K562 (cell line): ENCODE results near the gene PARP14. TPM values are rescaled to one million over a fixed set of nuclear protein-coding genes. Genes with fewer than 3 reads are reported as not detected.

Source experiments
- ATAC-seq: fragments of 200-7000 bp; cut with Tn5 transposase; 3 replicates; pipeline ENCODE4 v1.9.1; 2020; ENCODE audit warnings: moderate library complexity
- BruUV-seq: library from RNA; stranded (reverse); fragments of 400-500 nt; replicated peaks from 2 replicates; lab custom pipeline; 2021; lab: Mats Ljungman, UMichigan
- CTCF ChIA-PET: fragments of 300-600 bp; formaldehyde crosslinking; extraction: SDS; loops from one replicate; lab custom pipeline; 2021; ENCODE audit warnings: low intra/inter-chr PET ratio; lab: Yijun Ruan, JAX
- POLR2A ChIA-PET: fragments of 300-600, 350-650 bp; sonication (Branson Sonifier 250); formaldehyde crosslinking; extraction: SDS; loops from one replicate; lab custom pipeline; 2021; ENCODE audit warnings: antibody characterized with exemption, inconsistent platforms; lab: Yijun Ruan, JAX
- DNase-seq, 4 experiments: peaks; one replicate each; pipeline versions ENCODE4 v3.0.0 to v3.0.0-alpha.2; 2011 to 2018; ENCODE audit warnings: low spot score in 3 of 4, mixed read lengths in 3 of 4; ENCODE audit errors: extremely low read depth in 1 of 4
- FAIRE-seq: peaks from 2 replicates; lab custom pipeline; 2011; peaks lifted over from hg19 to GRCh38; lab: Jason Lieb, UNC
- H2AFZ ChIP-seq: 2 replicates; pipeline ENCODE4 v1.6.0; 2011; ENCODE audit warnings: low read depth, low read length, control low read depth, inconsistent platforms
- H3K27ac ChIP-seq: fragments of 200-600 bp; 3 replicates; pipeline ENCODE4 v1.8.0; 2011; ENCODE audit warnings: low read depth, mild to moderate bottlenecking, control low read depth, inconsistent platforms, low read length, moderate library complexity, mixed read lengths; ENCODE audit errors: extremely low read depth
- H3K27me3 ChIP-seq, 2 experiments: fragments of 300-600 bp in 1 of 2; 2 replicates in 1 of 2; 3 replicates in 1 of 2; pipeline versions ENCODE4 v1.6.0 to v1.8.0; 2011; ENCODE audit warnings: inconsistent platforms in 2 of 2, low read length in 2 of 2, mild to moderate bottlenecking in 1 of 2, mixed read lengths in 1 of 2, moderate library complexity in 1 of 2; ENCODE audit not compliant: control insufficient read depth in 2 of 2, insufficient read depth in 2 of 2
- H3K36me3 ChIP-seq: fragments of 300-600 bp; 3 replicates; pipeline ENCODE4 v1.8.0; 2011; ENCODE audit warnings: mild to moderate bottlenecking, low read length, inconsistent platforms; ENCODE audit not compliant: control insufficient read depth, insufficient read depth
- H3K4me1 ChIP-seq, 2 experiments: fragments of 200-600 bp in 1 of 2; replicated peaks in 1 of 2; 2 replicates in 1 of 2; 3 replicates in 1 of 2; pipeline versions ENCODE4 v1.5.1 to v1.8.0; 2011; ENCODE audit warnings: inconsistent platforms in 2 of 2, low read length in 2 of 2, mild to moderate bottlenecking in 1 of 2, mixed read lengths in 1 of 2, moderate library complexity in 1 of 2; ENCODE audit not compliant: control insufficient read depth in 2 of 2, insufficient read depth in 2 of 2
- H3K4me2 ChIP-seq: 2 replicates; pipeline ENCODE4 v1.6.1; 2011; ENCODE audit warnings: low read length, control low read depth, inconsistent platforms, mixed read lengths; ENCODE audit not compliant: insufficient read depth
- H3K4me3 ChIP-seq: fragments of 200-600 bp; sonication (generic), shearing (Covaris generic); 2 replicates; pipeline ENCODE4 v1.5.1; 2016; ENCODE audit warnings: control low read depth, inconsistent platforms
- H3K79me2 ChIP-seq: fragments of 200-600 bp; 3 replicates; pipeline ENCODE4 v1.8.0; 2011; ENCODE audit warnings: low read length, inconsistent platforms; ENCODE audit not compliant: control insufficient read depth, insufficient read depth
- H3K9ac ChIP-seq, 2 experiments: 2 replicates each; pipeline versions ENCODE4 v1.6.0 to v1.6.1; 2011; ENCODE audit warnings: low read depth in 2 of 2, low read length in 2 of 2, control low read depth in 1 of 2, inconsistent platforms in 1 of 2, mild to moderate bottlenecking in 1 of 2, mixed read lengths in 1 of 2; ENCODE audit not compliant: insufficient read depth in 1 of 2
- H3K9me1 ChIP-seq: one replicate; pipeline ENCODE4 v1.6.0; 2011; ENCODE audit warnings: inconsistent platforms, mild to moderate bottlenecking, low read length, moderate library complexity; ENCODE audit not compliant: control insufficient read depth, insufficient read depth
- H3K9me3 ChIP-seq: replicated peaks from 2 replicates; pipeline ENCODE4 v1.5.1; 2011; ENCODE audit warnings: low read depth, low read length, inconsistent platforms; ENCODE audit not compliant: control insufficient read depth, insufficient read depth
- H4K20me1 ChIP-seq: replicated peaks from 2 replicates; pipeline ENCODE4 v1.6.1; 2011; ENCODE audit warnings: low read length, inconsistent platforms, mixed read lengths; ENCODE audit not compliant: control insufficient read depth, insufficient read depth
- EWSR1 ChIP-seq: fragments of 450-650 bp; IDR thresholded peaks from 2 replicates; pipeline ENCODE4 v1.6.1; 2018; ENCODE audit warnings: borderline replicate concordance, mild to moderate bottlenecking, low read depth, moderate library complexity; ENCODE audit not compliant: partially characterized antibody
- KAT7 ChIP-seq: sonication (generic); formaldehyde crosslinking; IDR thresholded peaks from 2 replicates; pipeline ENCODE4 v1.8.0; 2022; ENCODE audit warnings: missing genetic modification reagents, mild to moderate bottlenecking, borderline replicate concordance
- PRPF4 ChIP-seq: fragments of 200-400 bp; formaldehyde crosslinking; IDR thresholded peaks from one replicate; pipeline ENCODE4 v1.6.1; 2017; ENCODE audit warnings: low read length, low read depth, mild to moderate bottlenecking; ENCODE audit not compliant: insufficient read depth, poor library complexity, severe bottlenecking
- RBM25 ChIP-seq: fragments of 200-400 bp; formaldehyde crosslinking; IDR thresholded peaks from 2 replicates; pipeline ENCODE4 v1.6.1; 2018; ENCODE audit warnings: low read length, low read depth, moderate library complexity; ENCODE audit not compliant: severe bottlenecking
- ZBTB40 ChIP-seq, 2 experiments: fragments of 450-650 bp in 1 of 2; sonication (generic) in 1 of 2; formaldehyde crosslinking in 1 of 2; IDR thresholded peaks; 2 replicates each; pipeline versions ENCODE4 v1.7.1 to v1.9.0; 2016 to 2022; ENCODE audit warnings: inconsistent platforms in 1 of 2, mild to moderate bottlenecking in 1 of 2, missing genetic modification reagents in 1 of 2
- ZFP1 ChIP-seq: fragments of 450-650 bp; formaldehyde crosslinking; IDR thresholded peaks from 2 replicates; pipeline ENCODE4 v1.4.0; 2020; ENCODE audit warnings: mild to moderate bottlenecking, mixed read lengths
- ZFPM2 ChIP-seq: fragments of 250-450 bp; sonication (Bioruptor Pico); IDR thresholded peaks from 2 replicates; pipeline ENCODE4 v1.5.1; 2022; ENCODE audit warnings: mild to moderate bottlenecking
- WGBS: fragments of 100-300 bp; shearing (Covaris generic); methylation state at CpG from one replicate; pipeline ENCODE4 v1.1.6; 2016; ENCODE audit warnings: low coverage, mixed read lengths; ENCODE audit not compliant: insufficient coverage; ENCODE audit errors: missing lambda C conversion rate; 5-methylcytosine and 5-hydroxymethylcytosine counted together
- in situ Hi-C: fragments of 300-500 bp; cut with MboI; formaldehyde crosslinking; loops from 4 replicates; pipeline ENCODE4 v1.15.0; 2018; ENCODE audit warnings: inconsistent platforms, mixed read lengths
- intact Hi-C: fragments of 100-400 bp; cut with micrococcal nuclease; formaldehyde crosslinking; loops from 2 replicates; pipeline ENCODE4 v1.14.2; 2022
- polyA plus RNA-seq, 8 experiments: library from polyadenylated mRNA; depleted of rRNA in 4 of 8; stranded (reverse) in 5 of 8; unstranded in 3 of 8; fragments of >200 nt; fragmentation: Nextera tagmentation in 2 of 8; fragmentation: Illumina TruSeq in 1 of 8; extraction: Ambion mirVana in 2 of 8; extraction: Trizol in 1 of 8; gene quantifications; 2 replicates each; pipeline versions ENCODE4 v1.2.1 to v1.2.3, GENCODE V29; 2011 to 2014; ENCODE audit warnings: inconsistent platforms in 1 of 8, missing spikeins in 1 of 8
- total RNA-seq, 7 experiments: library from RNA; depleted of rRNA in 6 of 7; stranded (reverse); fragments of >200 nt in 6 of 7; fragmentation: Illumina TruSeq in 2 of 7; extraction: Trizol in 2 of 7; gene quantifications; 2 replicates each; pipeline versions ENCODE4 v1.2.1 to v1.2.3, GENCODE V29; 2011 to 2021; ENCODE audit warnings: low replicate concordance in 1 of 7

PARP14 gene
- total and polyA plus RNA-seq, 9 of the 15 experiments (the other 6 are each of a cell fraction or from before 2014, with no cell fraction given): 3.1 to 14.4 (median 9.0) TPM

- ATAC-seq (no peak), DNase-seq (no peak), FAIRE-seq (no peak)
- H3K4me1 ChIP-seq: peaks cover 0 to 7% of the 10 kb centered on the region in 2 experiments; a peak in 2 of 5 replicates
- no TSS peak for BruUV-seq
- H4K20me1 ChIP-seq: no peaks in the 10 kb centered on the region
- intact Hi-C loops: no loop called here
- H3K4me3 ChIP-seq: no peak overlapping the region
- no peaks in the 10 kb centered on the region for H3K27me3 ChIP-seq
- H3K36me3 ChIP-seq: no peaks in the 10 kb centered on the region
- POLR2A ChIA-PET: no interaction called here
- H3K9me3 ChIP-seq: no peaks in the 10 kb centered on the region
- no CpG with 5 or more reads among the region's 1 CpG for WGBS
- CTCF ChIA-PET: no interaction called here
- H2AFZ ChIP-seq: no peak overlapping the region
- no peak overlapping the region for H3K4me2 ChIP-seq
- no peak overlapping the region for H3K9ac ChIP-seq
- no peak for TF ChIP-seq PRPF4
- no peak for TF ChIP-seq KAT7 (CRISPR knock-in tag)
- no peak for TF ChIP-seq ZFPM2 (CRISPR knock-in tag)
- TF ChIP-seq ZBTB40 (IDR thresholded peaks at IDR 0.05): peak; percentile 69
- no peak for TF ChIP-seq ZBTB40 (CRISPR knock-in tag; IDR thresholded peaks at IDR 0.05)
- no peak for TF ChIP-seq ZFP1 (CRISPR knock-in tag)
- no peak for TF ChIP-seq EWSR1
- no peak for TF ChIP-seq RBM25
- TF ChIP-seq, all 486 proteins: peak for 1
- Histone ChIP-seq H3K79me2 (no peaks in the 10 kb centered on the region), H3K9me1 (no peaks in the 10 kb centered on the region), H3K27ac (no peak overlapping the region)
- in situ Hi-C loops: no loop called here
Measured at GRCh38 chr3:122748347-122748746, 67.7 kb downstream of the PARP14 start.
